Midbrain (tissue), 1 donor: ENCODE results near the gene PGGHG.
A peak's percentile ranks its signal among the peaks of the same experiment; 100 is the strongest.
"Not testable (repeated sequence)": the region's sequence is repeated elsewhere in the genome, so short reads cannot be mapped to it uniquely, and the experiment has no call there.

Experiments
- DNase-seq: peaks from one replicate; lab custom pipeline; 2025; lab: John Stamatoyannopoulos, UW

PGGHG gene

GRCh38 chr11:330307-330693 is 41.4 kb downstream of the PGGHG start:
- no peak for DNase-seq

- no peak for DNase-seq
Observed at GRCh38 chr11:330694-331357, 41.9 kb downstream of the PGGHG start.

- DNase-seq: no peak
Observed at GRCh38 chr11:331358-332060, 42.6 kb downstream of the PGGHG start.

- no peak for DNase-seq
Observed at GRCh38 chr11:332651-333480, 43.9 kb downstream of the PGGHG start.

GRCh38 chr11:333616-334263 is 44.8 kb downstream of the PGGHG start:
- not testable (repeated sequence) for DNase-seq

GRCh38 chr11:334264-334994 is 45.5 kb downstream of the PGGHG start:
- DNase-seq: no peak

- DNase-seq: peak; percentile 30
Observed at GRCh38 chr11:335779-336658, 47.1 kb downstream of the PGGHG start.

- no peak for DNase-seq
Observed at GRCh38 chr11:336659-337198, 47.8 kb downstream of the PGGHG start.

GRCh38 chr11:337711-338110 is 48.8 kb downstream of the PGGHG start:
- no peak for DNase-seq

- no peak for DNase-seq
Observed at GRCh38 chr11:339963-340362, 51.0 kb downstream of the PGGHG start.

GRCh38 chr11:340539-341512 is 51.9 kb downstream of the PGGHG start:
- no peak for DNase-seq

GRCh38 chr11:342328-342727 is 53.4 kb downstream of the PGGHG start:
- no peak for DNase-seq

GRCh38 chr11:344836-345578 is 56.1 kb downstream of the PGGHG start:
- no peak for DNase-seq
